GM18520 (cell line): Measurements from ENCODE around the gene AREL1.
A peak's percentile ranks its signal among the peaks of the same experiment; 100 is the strongest.

Source experiments
- ATAC-seq: cut with Tn5 transposase; IDR thresholded peaks from one replicate; pipeline ENCODE4 v1.9.1; 2021; ENCODE audit not compliant: unreplicated experiment

AREL1 gene

DNA sequence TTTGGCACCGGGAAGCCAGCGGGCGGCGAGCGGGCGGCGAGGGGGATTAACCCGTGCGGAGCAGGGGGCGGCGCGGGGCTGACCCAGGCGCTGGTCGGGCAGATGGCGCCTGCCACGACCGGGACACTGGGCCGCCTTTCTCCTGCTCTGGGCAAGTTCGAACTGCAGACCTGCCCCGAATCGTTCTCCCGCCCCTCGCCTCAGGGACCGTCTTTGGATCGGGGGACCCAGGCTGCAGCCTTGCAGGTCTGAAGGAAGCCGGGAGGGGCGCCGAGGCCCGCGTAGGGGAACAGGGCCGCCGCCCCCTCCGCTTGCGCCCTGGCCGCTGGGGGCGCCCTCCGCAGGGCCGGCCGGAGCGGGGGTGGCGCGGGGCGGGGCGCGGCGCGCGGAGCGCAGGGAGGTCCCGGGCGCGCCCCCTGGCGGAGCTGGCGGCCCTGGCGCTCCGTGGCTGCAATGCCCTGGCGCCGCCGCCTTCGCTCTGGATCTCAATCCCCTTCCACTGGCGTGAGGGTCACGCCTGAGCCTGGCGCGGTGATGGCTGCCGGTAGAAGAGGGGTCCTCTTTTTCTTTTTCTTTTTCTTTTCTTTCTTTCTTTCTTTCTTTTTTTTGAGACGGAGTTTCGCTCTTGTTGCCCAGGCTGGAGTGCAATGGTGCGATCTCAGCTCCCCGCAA is 100.4 kb downstream of the AREL1 start:
- ATAC-seq: peak; percentile 50

DNA sequence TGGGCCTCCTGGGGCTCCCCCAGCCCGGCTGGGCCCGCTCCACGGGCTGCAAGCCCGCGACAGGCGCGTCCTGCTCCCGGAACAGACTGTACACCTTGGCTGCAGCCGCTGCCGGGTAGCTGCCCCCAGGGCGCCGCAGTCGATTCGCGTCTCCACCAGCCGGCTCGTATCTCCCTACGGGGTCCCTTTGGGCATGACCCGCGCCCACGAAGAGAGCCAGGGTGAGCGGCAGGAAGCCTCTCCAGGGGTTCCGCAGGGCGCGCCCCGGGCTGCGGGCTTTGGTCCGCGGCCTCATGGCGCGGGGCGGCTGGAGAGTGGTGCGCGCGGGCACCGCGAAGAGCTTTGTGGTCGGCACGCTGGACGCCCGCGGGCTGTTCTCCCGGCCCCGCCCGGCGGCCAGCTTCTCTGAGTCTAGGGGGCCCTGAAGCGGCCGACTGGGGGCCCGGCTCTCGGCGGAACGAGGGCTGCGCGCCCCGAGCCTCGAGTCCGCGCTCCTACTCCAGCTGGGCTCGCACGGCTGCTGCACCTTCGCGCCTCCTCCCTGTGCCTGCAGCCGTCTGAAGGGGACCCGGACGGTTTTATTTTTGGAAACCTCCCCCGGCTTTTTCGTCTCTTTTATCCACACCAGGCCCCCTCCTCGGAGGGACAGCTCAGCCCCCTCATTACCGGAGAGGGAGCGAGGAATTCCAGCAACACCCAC is 101.1 kb downstream of the AREL1 start, which contains the start of gene LTBP2:
Gene LTBP2, minus strand, starts transcription at position 588 of the 700 bp plus-strand sequence. Its CDS starts 293 bp downstream, at position 295.
- no peak for ATAC-seq
